HG03558 (cell line): ENCODE measurements around the gene PHF2.

ENCODE experiments used
- ATAC-seq: cut with Tn5 transposase; IDR thresholded peaks from one replicate; pipeline ENCODE4 v1.9.1; 2021; ENCODE audit warnings: moderate number of reproducible peaks; ENCODE audit not compliant: unreplicated experiment; ENCODE audit errors: extremely low read depth

Gene PHF2

DNA sequence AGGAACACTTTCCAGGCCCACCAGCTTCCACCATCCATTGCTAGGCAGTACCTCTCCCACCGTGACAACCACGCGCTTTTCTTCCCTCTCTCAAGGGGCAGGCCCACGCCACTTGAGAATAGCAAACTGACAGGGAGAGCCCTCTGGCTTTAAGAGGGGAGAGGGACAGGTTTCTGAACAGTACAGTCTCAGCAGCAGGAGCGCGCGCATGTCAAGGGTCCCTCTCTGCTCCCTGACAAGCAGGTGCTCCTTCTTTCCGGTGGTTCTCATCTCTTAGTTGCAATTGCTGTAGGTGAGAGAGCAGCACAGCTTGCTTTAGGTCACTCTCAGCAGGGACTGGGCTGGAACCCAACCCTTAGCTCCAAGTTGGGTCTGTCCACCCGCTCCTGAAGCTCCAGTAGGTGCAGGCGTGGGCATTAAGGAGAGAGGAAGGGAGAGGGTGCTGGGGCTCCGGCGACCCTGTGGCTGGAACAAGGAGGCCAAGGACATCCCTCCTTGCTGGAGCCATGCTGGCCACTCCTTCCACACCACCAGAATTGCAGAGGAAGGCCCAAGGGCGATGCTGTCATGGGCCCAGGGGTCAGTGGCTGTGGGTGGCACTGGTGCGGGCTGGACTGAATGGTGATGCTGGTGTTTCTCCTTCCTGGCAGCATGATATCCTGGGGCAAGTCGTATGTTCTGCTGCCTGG lies 9.0 kb upstream of the PHF2 start:
- no peak for ATAC-seq

DNA sequence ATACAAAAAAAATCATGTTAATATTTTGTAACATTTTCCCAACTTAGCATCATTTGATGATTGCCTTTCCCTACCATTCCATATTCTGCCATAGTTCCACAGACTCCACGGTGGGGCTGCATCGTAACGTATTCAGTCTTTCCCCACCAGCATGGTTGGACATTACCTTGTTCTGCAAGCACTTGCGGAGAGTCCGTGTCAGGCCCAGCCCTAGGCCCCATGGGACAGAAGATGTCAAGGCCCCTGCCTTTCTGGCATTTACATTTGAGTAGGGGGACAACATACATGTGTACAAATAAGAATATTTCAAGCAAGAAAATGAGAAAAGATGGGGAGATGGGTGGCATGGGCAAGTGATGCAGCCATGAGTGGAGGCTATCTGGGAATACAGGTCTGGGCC lies 8.2 kb upstream of the PHF2 start:
- no peak for ATAC-seq

DNA sequence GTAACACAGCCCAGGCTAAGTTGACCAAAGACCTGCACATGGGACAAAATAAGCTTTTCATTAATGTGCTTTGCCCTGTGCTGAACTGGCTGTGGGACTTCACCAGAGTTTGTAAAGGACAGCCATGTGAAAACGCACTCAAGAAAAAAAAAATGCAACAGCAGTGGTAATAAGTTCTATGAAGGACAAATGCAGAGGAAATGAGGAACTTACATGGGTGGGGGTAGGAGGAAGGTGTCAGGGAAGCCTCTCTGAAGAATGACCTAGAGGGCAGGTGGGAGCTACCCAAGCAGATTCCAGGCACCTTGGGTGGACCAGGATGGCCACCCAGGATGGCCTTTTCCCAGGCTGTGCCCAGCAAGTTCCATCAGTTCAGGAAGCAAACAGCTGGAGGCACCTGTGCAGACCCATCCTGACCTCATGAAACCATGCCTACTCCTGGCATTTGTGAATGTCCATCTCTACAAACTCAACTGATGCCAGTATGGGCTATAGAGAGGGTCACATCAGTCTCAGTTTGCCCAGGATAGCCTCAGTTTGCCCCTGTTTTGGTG lies 6.7 kb upstream of the PHF2 start:
- no peak for ATAC-seq

DNA sequence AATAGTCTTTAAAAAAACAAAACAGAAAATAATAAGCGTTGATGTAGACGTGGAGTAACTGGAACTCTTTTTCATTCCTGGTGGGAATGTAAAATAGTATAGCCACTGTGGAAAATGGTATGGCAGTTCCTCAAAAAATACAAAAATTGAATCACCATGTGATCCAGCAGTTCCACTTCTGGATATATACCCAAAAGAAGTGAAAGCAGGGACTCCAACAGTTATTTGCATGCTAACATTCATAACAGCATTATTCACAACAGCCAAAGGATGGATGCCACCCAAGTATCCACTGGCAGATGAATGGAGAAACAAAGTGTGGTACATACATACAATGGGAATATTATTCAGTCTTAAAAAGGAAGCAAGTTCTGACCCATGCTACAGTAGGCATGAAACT lies 4.2 kb upstream of the PHF2 start:
- ATAC-seq = no peak

DNA sequence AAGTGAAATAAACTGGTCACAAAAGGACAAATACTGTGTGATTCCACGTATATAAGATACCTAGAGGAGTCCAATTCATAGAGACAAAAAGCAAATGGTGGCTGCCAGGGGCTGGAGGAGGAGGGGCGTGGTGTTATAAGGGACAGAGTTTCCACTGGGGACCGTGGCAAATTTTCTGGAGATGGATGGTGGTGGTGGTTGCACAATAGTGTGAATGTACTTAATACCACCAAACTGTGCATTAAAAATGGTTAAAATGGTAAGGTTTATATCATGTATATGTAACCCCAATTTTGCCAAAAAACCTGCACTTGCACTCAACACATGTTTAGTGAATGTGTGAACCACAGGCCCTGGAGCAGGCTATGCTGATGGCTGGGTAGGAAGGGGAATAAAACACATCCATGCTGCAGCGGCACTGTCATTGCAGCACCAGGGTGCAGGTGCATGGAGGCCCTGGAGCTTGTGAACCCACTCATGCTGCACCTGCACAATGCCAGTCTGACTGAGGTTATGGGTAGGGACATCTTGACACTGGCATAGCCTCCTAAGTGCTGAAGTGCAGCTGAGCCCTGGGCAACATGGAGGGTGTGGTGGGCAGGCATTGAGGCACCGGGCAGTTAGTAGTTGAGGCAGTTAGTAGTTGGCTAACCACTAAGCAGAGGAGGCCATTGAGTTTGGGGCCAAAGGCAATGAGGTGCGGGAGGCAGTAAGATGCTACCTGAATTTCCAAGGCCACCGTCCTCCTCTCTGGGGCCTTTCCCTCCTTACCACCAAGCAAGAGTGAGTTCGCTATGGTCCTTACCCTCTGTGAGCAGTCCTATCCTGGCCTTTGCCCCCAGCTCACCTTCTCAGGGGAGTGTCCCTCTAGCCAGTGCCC lies 3.5 kb upstream of the PHF2 start:
- ATAC-seq = no peak

DNA sequence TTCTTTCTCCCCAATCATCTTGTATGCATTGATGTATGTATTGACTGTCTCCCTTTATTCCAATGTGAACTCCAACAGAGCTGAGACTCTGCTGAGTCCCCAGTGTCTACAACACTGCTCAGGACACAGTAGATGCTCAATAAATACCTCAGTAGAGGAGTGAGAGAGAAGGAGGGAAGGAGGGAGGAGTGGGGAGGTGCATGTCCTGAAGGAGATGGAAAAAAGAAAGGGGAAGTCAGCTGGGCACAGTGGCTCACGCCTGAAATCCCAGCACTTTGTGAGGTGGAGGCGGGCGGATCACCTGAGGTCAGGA lies 2.9 kb upstream of the PHF2 start:
- ATAC-seq = no peak

DNA sequence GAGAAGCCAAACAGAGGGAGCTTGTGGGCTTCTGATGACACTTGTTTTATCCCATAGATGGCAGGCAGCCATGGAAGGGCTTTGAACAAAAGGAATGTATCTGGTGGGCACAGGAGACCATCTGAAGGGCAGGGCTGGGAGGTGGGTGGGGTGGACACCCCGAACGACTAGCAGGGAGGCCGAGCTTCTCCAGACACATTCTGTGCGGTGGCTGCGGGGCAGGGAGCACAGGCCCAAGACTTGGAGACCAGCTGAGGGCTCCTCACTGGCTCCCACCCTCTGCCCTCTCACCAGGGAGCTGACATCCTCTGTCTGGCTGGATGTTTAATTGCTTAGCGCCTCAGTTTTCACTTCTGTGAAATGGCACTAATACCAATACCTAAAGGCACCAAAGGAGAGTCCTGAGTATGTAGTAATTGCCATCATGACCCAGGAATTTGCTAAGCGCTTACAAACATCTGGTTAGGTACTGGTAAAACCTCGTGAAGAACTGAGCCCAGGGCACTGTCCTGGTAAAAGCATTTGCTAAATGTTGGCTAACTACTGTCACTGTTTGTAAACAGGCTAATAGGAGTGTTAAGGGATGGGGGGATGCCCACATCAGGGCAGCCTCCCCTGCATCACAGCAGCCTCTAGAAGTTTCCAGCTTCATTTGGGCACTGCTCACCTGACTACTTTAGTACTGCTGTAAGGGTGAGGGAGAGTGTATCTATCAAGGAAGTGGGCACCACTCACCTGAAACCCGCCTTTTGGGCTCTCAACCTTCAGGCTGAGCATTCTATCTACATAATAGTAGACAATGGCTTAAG lies 2.1 kb upstream of the PHF2 start:
- ATAC-seq = no peak

DNA sequence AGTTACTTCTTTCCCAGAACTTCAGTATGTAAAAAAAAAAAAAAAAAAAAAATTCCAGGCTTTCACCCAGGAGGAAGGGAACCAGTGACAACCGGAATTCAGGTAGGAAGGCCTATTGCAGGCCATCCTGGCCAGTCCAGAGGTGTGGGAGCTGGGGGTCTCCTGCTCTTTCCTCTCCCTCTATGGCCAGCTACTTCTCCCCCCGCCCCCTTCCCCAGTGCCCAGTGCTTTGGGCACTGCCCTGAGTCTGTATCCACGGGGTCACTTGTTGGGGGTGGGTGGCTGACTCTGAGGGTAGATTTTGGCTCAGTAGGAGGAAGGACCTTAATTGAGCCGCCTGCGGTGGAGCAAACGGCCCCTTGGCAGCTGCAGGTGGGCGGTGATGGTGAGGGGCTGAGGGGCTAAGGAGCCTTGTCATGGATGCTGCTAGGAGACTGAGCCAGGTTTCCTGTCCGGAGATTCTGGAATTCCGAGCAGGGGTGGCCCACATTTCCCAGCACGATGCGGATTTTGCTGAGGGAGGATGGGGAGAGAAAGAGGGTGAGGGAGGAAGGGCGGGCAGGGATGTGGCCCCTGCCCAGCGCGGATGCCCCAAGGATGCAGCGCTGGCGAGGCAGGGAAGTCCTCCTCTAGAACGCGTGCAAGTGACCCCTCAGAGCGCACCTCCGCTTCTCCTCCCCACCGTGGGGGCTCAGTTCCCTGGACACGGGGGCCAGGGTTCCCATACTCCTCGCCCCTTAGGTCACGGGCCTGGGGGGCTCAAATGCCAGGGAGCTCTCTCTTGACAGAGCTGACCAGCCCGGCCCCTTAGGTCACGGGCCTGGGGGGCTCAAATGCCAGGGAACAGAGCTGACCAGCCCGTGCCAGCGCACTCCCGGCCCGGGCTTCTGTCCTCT lies 1.2 kb upstream of the PHF2 start:
- no peak for ATAC-seq

DNA sequence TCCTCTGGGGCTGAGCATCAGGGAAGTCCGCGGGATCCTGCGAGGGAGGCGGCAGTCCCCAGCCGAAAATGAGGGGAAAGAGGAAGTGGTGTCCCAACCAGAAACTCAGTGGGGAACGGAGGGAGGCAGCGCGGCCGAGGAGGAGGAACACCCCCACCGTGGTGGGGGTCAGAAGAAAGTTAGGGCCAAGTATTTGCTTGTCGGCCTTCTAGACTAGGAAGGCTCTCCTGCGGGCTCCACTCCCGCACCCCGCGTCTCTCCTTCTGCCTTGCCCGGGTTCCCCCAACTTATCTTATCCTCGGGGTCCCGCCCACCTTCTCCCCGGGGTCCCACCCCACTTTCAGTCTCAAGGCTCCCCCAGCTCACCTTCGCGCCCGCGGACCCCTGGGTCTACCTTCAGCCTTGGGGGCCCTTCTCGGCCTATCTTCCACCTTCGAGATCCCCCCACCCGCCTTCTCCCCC lies 557 bp upstream of the PHF2 start:
- ATAC-seq = no peak

DNA sequence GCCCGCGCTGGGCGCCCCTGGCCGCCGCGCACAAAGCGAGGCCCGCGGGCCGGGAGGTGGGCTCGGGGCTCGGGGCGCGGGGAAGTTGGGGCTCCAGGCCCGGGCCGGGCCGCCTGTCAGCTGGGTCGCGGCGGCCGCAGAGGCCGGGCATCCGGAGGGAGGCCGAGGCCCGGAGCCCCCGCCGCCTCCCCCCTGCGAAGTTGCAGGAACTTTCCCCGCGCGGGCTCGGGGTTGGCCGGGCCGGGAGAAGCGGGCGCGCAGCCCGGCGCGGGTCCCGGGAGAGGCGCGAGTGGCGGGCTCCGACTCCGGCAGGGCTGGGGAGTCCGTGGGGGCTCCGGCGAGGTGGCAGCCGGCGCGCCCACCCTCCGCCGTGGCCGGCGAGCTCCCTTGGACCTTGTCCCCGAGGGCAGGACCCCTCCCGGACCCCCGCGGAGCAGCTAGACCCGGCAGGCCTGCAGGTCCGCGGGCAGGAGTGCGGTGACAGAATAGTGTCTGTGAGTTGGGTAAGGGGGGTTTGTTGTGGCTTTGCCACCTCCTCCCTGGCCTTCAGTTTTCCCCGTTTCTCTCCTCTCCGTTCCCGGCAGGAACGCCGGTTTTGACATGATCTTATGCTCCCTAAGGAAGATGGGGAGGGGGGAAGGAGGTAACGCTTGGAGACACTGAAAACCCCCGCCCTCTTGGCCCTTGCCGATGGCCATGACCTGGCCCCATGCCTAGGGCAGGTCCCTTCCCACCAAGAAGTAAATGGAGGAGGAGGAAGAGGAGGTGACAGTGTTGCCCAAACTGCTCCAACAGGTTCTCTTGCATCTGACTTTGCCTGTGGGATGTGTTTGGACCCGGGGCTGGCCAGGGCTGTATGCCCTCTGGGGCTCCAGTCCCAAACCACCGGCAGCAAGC lies 942 bp downstream of the PHF2 start:
- ATAC-seq = no peak

DNA sequence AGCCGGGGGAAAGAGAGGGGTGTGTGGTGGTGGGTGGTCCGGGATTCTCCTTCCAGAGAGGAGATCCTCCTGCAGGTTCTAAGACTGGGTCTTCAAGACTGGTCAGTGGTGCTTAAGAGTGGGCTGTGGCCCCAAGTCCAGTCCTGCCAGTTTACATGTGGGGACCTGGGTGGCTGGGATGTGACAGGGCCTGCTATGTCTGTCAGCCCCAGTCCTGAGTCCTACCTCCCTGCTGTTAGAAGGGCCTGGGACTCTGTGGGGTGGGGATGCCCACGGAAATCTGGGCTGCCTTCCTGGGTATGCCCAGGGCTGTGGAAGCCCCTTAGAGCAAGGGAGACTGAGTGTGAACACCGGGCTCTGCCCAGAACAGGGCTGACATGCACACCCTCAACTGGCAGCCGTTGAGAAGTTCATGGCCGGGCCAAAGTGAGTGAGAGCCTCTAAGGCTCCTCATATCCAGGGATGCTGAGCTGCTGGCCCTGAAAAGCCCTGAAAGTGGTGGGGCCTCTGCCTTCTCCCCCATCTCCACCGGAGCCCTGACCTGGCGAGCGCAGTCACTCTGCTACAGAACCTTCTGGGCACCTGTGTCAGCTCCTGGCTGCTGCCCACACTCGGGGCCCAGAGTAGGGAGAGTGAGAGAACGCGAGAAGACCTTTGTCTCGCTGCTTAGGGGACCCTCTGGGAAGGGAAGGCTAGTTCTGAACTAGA lies 1.7 kb downstream of the PHF2 start:
- ATAC-seq = no peak

DNA sequence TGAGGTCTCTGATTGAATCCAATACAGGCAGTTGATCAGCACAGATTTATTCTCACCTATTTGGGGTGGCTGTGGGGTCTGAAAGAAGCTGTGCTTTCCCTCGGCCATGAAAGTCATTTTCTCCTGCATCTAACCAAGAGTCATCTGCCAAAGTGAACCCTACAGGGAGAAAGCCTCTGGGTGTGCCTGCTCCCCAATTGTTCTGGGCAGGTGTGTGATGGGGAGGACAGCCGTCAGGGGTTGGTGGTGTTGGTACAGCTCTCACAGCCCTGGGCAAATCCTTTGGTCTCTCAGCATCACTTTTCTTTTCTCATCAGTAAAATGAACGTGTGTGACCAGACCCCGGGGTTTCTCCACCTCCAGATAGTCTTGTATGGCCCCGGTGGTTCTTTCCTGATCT lies 2.5 kb downstream of the PHF2 start:
- no peak for ATAC-seq

DNA sequence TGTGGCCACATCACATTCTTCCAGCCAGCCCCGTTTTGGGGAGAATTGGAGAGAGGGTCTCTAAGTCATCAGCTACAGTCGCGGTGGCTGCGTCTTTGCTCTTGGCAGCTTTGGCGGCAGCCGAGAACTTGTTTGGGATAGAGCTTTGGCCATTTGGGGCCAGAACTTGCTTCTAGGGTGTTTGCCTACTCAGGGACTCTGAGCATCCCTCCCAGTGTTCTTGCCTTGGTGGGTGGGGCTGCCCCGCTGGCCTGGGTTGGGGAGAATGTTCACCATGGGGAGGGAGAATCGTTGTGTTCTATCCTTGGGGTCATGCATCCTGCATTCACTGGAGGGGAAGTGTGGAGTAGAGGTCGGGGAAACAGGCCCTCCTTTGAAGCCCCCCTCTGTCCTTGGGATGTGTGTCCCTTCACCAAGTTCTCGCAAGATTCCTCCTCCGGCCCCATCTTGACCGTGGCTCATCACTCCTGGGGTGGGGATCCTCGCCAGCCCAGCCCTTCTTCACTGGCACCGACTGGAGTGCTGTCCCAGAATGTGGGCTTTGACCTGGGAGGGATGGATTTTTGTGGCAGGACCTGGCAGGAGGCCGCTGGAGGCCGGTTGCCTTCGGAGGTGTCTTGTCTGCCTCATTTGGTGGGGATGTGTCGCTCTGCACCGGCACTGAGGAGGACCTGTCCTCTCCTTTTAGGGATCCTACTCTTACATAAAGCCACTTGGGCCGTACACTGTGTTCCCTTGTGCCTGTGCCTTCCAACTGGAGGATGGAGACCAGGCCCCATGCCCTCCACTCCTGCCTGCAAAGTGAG lies 3.5 kb downstream of the PHF2 start:
- ATAC-seq = no peak

DNA sequence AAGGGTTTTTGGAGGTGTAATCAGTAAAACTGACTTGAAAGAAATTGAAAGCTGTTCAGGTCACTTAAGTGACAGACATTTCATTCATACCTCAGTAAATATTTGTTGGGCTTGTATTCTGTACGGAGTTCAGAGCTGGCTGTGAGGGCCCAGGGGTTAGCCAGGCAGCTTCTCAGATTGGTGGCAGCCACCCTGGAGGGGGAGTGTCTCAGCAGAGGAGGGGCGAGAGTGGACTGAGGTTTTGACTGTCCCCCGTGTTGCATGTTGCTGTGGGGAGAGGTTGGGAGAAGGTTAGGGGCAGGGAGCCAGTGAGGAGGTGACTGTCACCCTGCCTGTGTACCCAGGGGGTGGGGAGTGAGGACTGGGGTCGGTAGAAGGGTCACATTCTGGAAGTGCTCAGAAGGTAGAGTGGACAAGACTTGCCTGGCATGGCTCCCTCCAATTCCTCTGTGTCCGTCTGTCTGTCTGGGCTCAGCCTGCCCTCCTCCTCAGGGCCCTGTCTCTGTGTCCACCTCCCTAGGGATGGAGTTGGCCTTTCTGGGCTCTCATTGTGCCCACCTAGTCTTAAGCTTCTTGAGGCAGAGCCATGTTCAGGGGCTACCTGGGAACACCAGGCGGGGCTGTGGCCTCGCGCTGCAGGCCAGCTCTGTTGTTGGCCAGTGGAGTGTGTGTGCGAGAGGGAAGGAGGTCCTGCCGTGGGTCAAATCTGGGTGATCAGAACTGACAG lies 4.4 kb downstream of the PHF2 start:
- no peak for ATAC-seq

DNA sequence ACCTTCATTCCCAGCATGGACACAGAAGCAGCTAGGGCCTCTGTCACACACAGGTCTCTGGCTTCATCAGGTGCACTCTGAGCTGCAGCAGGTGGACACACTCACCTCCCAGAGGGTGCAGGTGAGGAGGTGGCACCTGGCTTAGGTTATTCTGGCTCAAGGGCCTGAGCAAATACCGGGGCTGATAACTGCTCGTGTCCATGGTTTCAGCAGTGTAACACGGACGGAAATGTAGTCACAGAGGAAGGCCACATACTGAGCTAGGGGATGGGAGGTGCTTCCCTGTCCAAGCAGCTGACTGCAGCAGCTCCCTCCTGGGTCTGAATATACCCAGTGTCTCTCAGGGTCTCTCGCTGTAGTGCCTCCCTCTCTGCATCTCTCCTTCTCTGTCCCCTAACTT lies 5.7 kb downstream of the PHF2 start:
- no peak for ATAC-seq

DNA sequence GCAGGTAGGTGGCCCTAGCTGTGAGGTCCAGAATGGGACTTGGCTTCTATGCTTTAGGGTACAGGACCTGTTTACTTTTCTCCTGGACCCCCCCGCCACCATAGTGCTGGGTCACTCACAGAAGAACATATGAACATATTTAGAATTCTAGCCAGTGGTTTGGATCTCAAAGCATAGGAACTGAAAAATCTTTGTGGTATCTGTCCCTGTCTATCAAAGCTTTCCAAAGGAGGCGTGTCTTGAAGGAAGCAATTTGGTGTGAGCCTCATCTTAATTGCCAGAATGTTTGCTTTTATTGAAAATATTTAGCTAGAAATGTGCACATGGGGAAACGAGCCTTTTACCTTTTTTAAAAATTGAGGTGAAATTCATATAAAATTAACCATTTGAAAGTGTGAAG lies 6.2 kb downstream of the PHF2 start:
- ATAC-seq = no peak

DNA sequence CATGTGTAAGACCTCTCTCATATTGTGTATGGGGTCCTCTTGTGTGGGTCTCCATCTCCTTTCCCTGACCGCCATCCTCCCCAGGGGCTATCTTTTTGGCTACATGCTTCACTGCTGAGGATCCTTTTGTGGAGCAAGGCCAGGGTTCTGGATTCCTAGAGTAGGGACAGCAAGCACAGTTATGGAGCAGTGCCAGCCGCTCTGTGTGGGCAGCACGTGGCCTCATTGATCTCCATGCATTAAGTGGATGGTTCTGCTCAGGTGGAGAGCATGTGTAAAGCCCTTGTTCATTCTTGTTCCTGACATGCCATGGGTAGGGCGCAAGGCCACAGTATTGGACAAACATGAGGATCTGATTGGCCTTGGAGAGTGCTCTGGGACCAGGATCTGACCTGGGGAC lies 8.9 kb downstream of the PHF2 start:
- no peak for ATAC-seq
